Right ventricle myocardium inferior (tissue), 1 donor: Measurements from ENCODE around the gene PPBP. TPM values are rescaled to one million over a fixed set of nuclear protein-coding genes. Genes with fewer than 3 reads are reported as not detected.
"Not testable (repeated sequence)": the region's sequence is repeated elsewhere in the genome, so short reads cannot be mapped to it uniquely, and the experiment has no call there.

Experiments used
- ATAC-seq: fragments of 200-7000 bp; cut with Tn5 transposase; one replicate; pipeline ENCODE4 v1.9.1; 2020; ENCODE audit warnings: mild to moderate bottlenecking, moderate library complexity
- DNase-seq: peaks from one replicate; pipeline ENCODE4 v3.0.0; 2021; ENCODE audit errors: missing footprints
- intact Hi-C: fragments of 100-400 bp; cut with DNase I; formaldehyde crosslinking; loops from one replicate; pipeline ENCODE4 v1.11.0; 2022
- total RNA-seq: library from RNA; stranded (reverse); fragmentation: NEBNext Ultra II Directional; extraction: Animal tissue kit (Norgen Biotek cat#: 25700); gene quantifications from one replicate; pipeline ENCODE4 v1.2.1, GENCODE V29; 2021
- donor health status: DM: no; HTN: yes; CAD: no; lungs with severe emphysema.

Gene PPBP
- total RNA-seq, 1 donor from 2014 or later = 0.35 TPM

- no peak for ATAC-seq
- intact Hi-C loops = no loop called here
These were observed 23.0 kb downstream of the PPBP start for GRCh38 chr4:73964862-73965611.

GRCh38 chr4:73962724-73963123 lies 25.3 kb downstream of the PPBP start:
- intact Hi-C loops = no loop called here
- ATAC-seq = no peak
- no peak for DNase-seq

More at GRCh38 chr4:73964862-73965611, 23.0 kb downstream of the PPBP start:
- no peak for DNase-seq

GRCh38 chr4:73959041-73959440 lies 28.9 kb downstream of the PPBP start:
- intact Hi-C loops, DNase-seq, ATAC-seq: not testable (repeated sequence)

- intact Hi-C loops = no loop called here
- no peak for ATAC-seq
- no peak for DNase-seq
These were observed 35.6 kb downstream of the PPBP start for GRCh38 chr4:73952352-73952751.

GRCh38 chr4:73950376-73950920 lies 37.5 kb downstream of the PPBP start:
- DNase-seq, intact Hi-C loops, ATAC-seq: not testable (repeated sequence)

GRCh38 chr4:73948990-73949706 lies 38.8 kb downstream of the PPBP start:
- ATAC-seq (no peak), DNase-seq (no peak)
- intact Hi-C loops = no loop called here

- intact Hi-C loops = no loop called here
- DNase-seq (no peak), ATAC-seq (no peak)
These were observed 39.7 kb downstream of the PPBP start for GRCh38 chr4:73948291-73948690.

GRCh38 chr4:73947239-73947985 lies 40.6 kb downstream of the PPBP start:
- intact Hi-C loops = no loop called here
- no peak for ATAC-seq

GRCh38 chr4:73945674-73946449 lies 42.1 kb downstream of the PPBP start:
- no peak for DNase-seq
- no peak for ATAC-seq
- intact Hi-C loops = no loop called here

More at GRCh38 chr4:73947239-73947985, 40.6 kb downstream of the PPBP start:
- DNase-seq = no peak

- no peak for ATAC-seq
These were observed 42.9 kb downstream of the PPBP start for GRCh38 chr4:73945140-73945539.

GRCh38 chr4:73944061-73944875 lies 43.7 kb downstream of the PPBP start:
- intact Hi-C loops = no loop called here
- ATAC-seq (peak; percentile 13), DNase-seq (peak; percentile 71)

More at GRCh38 chr4:73945140-73945539, 42.9 kb downstream of the PPBP start:
- intact Hi-C loops = no loop called here
- DNase-seq = no peak

- DNase-seq (no peak), ATAC-seq (no peak)
- intact Hi-C loops = no loop called here
These were observed 44.4 kb downstream of the PPBP start for GRCh38 chr4:73943555-73943954.

- no peak for ATAC-seq
- intact Hi-C loops = no loop called here
- DNase-seq = no peak
These were observed 51.0 kb downstream of the PPBP start for GRCh38 chr4:73936969-73937368.

Other genes with a start within 250 kb of the PPBP start
- gene CXCL8, start 247.6 kb downstream of the PPBP start, total RNA-seq = not detected
- gene CXCL6, start 151.5 kb downstream of the PPBP start, total RNA-seq = 0.27 TPM
- not detected for gene PF4V1, start 134.9 kb downstream of the PPBP start, total RNA-seq
- gene CXCL1, start 118.8 kb downstream of the PPBP start, total RNA-seq = 1.3 TPM
- 1.0 TPM for gene PF4, start 6.2 kb downstream of the PPBP start, total RNA-seq
- 0.08 TPM for gene CXCL5, start 10.5 kb upstream of the PPBP start, total RNA-seq
- 0.16 TPM for gene CXCL3, start 50.5 kb upstream of the PPBP start, total RNA-seq
- 9.5 TPM for gene CXCL2, start 111.0 kb upstream of the PPBP start, total RNA-seq
- gene MTHFD2L, start 169.9 kb upstream of the PPBP start, total RNA-seq = 10.1 TPM